IPS-18c (cell line): ENCODE measurements around the gene KCNA5.

Source experiments
- H3K4me3 ChIP-seq: 2 replicates; pipeline ENCODE4 v1.7.0; 2013; ENCODE audit warnings: low read depth, mild to moderate bottlenecking, low read length, moderate library complexity; ENCODE audit not compliant: insufficient read depth
- H3K9me3 ChIP-seq: one replicate; pipeline ENCODE4 v1.6.1; 2013; ENCODE audit warnings: mild to moderate bottlenecking, low read length, moderate library complexity; ENCODE audit not compliant: control insufficient read depth, insufficient read depth

KCNA5 gene

DNA sequence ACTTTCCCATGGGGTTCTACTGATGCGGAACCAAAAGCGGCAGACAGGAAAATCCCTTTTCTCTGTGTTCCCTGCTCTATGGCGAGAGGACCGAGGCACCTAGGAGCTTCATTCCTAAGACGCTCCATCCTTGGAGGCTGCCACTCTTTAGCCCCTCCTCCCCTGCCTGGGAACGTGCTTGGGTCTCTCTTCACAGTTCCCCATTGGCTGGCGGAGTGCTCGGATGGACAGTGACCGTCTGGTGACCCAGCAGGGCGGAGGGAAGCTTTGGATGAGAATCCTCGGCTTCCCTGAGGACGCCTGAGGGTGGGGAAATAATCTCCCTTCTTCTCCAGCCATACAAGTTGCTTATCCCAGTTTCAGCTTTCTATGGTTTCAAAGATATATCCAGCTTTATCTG is 37.3 kb downstream of the KCNA5 start:
- no peak overlapping the region for H3K4me3 ChIP-seq

DNA sequence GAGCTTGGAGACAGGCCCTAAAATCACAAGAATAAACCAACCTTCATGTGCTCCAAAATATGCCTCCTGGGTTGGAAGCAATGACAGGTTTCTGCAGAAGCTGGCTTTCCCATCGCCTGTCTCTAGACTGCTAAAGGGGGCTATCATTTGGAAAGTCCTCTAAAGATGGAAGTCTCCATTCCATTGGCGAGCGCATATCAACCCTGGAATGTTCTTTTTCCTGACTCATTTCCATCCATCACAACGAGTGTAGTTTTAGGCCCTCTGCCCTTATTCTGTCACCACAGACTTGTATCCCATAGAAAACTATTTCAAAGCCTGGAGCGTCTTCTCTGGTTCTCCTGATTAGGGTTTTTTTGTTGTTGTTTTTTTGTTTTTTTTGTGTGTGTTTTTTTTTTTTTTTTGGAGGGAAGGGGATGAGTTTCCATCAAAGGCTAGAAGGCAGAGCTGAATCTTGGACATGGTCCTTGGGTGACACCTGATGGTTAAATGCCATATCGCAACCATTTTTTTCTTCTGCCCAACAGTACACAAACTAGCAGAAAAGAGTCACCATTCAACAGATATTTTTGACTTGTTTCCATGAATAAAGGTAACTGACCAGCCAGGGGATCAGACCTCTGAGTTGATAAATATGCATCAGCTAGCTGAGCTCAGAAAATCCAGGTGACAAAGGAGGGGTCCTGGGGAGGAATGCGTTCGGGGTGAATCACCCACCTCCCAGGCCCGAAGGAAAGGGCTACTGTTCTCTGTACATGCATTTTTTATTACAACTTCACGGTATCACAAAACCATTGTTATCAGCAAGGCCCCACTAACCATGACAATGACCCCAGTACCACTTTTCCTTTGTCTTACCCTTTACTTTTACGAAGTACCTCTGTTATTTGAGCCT is 40.5 kb downstream of the KCNA5 start:
- no peak overlapping the region for H3K4me3 ChIP-seq

More for the DNA sequence above, 37.3 kb downstream of the KCNA5 start:
- no peaks in the 10 kb centered on the region for H3K9me3 ChIP-seq

GRCh38 chr12:5085896-5086295 is 42.2 kb downstream of the KCNA5 start:
- Histone ChIP-seq H3K9me3 (no peaks in the 10 kb centered on the region), H3K4me3 (no peak overlapping the region)

More for the DNA sequence above, 40.5 kb downstream of the KCNA5 start:
- no peaks in the 10 kb centered on the region for H3K9me3 ChIP-seq

- no peaks in the 10 kb centered on the region for H3K9me3 ChIP-seq
- no peak overlapping the region for H3K4me3 ChIP-seq
Observed at GRCh38 chr12:5087831-5088554, 44.3 kb downstream of the KCNA5 start.

GRCh38 chr12:5088586-5089264 is 45.0 kb downstream of the KCNA5 start:
- Histone ChIP-seq H3K9me3 (no peaks in the 10 kb centered on the region), H3K4me3 (no peak overlapping the region)

DNA sequence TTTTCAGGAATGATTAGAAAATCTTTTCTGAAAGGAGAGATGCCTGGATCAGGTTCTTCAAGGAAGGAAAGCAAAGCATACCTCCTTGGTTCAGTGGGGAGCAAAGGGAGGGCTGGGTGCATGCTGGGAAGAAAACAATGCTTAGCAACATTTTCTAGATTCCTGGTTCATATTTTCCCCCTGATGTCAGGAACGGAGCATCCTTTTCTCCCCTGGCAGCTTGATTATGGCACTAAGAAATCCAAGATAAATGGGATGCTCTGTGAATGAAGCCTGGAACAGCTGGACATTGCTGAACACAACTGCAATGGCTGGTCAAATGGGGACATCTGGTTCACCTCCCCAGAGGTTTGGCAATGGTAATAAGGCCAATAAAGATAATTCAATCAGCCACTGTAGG is 50.9 kb downstream of the KCNA5 start:
- Histone ChIP-seq H3K4me3 (no peak overlapping the region), H3K9me3 (no peaks in the 10 kb centered on the region)

GRCh38 chr12:5094986-5095385 is 51.3 kb downstream of the KCNA5 start:
- Histone ChIP-seq H3K9me3 (no peaks in the 10 kb centered on the region), H3K4me3 (no peak overlapping the region)
